ENCODE results near the gene THBD. TPM values are rescaled to one million over a fixed set of nuclear protein-coding genes. Genes with fewer than 3 reads are reported as not detected.

The THBD gene
- total RNA-seq, 5 donors from 2014 or later (not counting 1 experiment from before 2014, with no cell fraction given), result 0.07 to 0.23 (median 0.16) TPM

- Histone ChIP-seq H3K4me3 (ENCODE audit: control insufficient read depth in 1 of 2, extremely low read depth in 1 of 2, low read length in 1 of 2) (no peak overlapping the region), H3K27me3 (replicated peaks in 1 of 2; ENCODE audit: control insufficient read depth in 2 of 2, extremely low read depth in 1 of 2, insufficient read depth in 2 of 2, low read length in 1 of 2) (peaks cover 0 to 11% of the 10 kb centered on the region in 2 experiments), H3K36me3 (ENCODE audit: control insufficient read depth in 2 of 2, extremely low read depth in 1 of 2, insufficient read depth in 1 of 2, low read length in 1 of 2) (no peaks in the 10 kb centered on the region), H3K9me3 (no peaks in the 10 kb centered on the region), H3K27ac (ENCODE audit: low read length) (no peak overlapping the region), H3K4me1 (ENCODE audit: control insufficient read depth in 1 of 2, extremely low read depth in 1 of 2, insufficient read depth in 2 of 2, low read length in 2 of 2) (no peaks in the 10 kb centered on the region)
- POLR2A ChIA-PET, result no interaction called here
- WGBS (ENCODE audit: insufficient coverage), result 57% methylated on average over 1 of the region's 2 CpGs
- ATAC-seq (replicated peaks in 1 of 4), result no peak
- Mint-ChIP-seq H3K4me3 (no peak overlapping the region), H3K27me3 (no peaks in the 10 kb centered on the region), H3K27ac (no peak overlapping the region), H3K36me3 (no peaks in the 10 kb centered on the region), H3K9me3 (no peaks in the 10 kb centered on the region), H3K4me1 (no peaks in the 10 kb centered on the region)
- CTCF ChIA-PET, result no interaction called here
- no peak for DNase-seq
These were observed 14.1 kb upstream of the THBD start for GRCh38 chr20:23063581-23063980.

GRCh38 chr20:23063168-23063567 lies 13.7 kb upstream of the THBD start:
- no peak for ATAC-seq (replicated peaks in 1 of 4)
- 70% methylated on average over 2 of the region's 3 CpGs for WGBS (ENCODE audit: insufficient coverage)
- Histone ChIP-seq H3K27ac (ENCODE audit: low read length) (no peak overlapping the region), H3K4me3 (ENCODE audit: control insufficient read depth in 1 of 2, extremely low read depth in 1 of 2, low read length in 1 of 2) (no peak overlapping the region), H3K9me3 (no peaks in the 10 kb centered on the region), H3K36me3 (ENCODE audit: control insufficient read depth in 2 of 2, extremely low read depth in 1 of 2, insufficient read depth in 1 of 2, low read length in 1 of 2) (no peaks in the 10 kb centered on the region), H3K27me3 (replicated peaks in 1 of 2; ENCODE audit: control insufficient read depth in 2 of 2, extremely low read depth in 1 of 2, insufficient read depth in 2 of 2, low read length in 1 of 2) (peaks cover 0 to 11% of the 10 kb centered on the region in 2 experiments), H3K4me1 (ENCODE audit: control insufficient read depth in 1 of 2, extremely low read depth in 1 of 2, insufficient read depth in 2 of 2, low read length in 2 of 2) (no peaks in the 10 kb centered on the region)
- ChIA-PET CTCF (no interaction called here), POLR2A (no interaction called here)
- no peak for DNase-seq
- Mint-ChIP-seq H3K36me3 (no peaks in the 10 kb centered on the region), H3K27me3 (no peaks in the 10 kb centered on the region), H3K4me1 (no peaks in the 10 kb centered on the region), H3K4me3 (no peak overlapping the region), H3K9me3 (no peaks in the 10 kb centered on the region), H3K27ac (no peak overlapping the region)

- Mint-ChIP-seq H3K4me3 (no peak overlapping the region), H3K4me1 (no peaks in the 10 kb centered on the region), H3K9me3 (no peaks in the 10 kb centered on the region), H3K36me3 (no peaks in the 10 kb centered on the region), H3K27ac (no peak overlapping the region), H3K27me3 (peaks cover 0 to 4% of the 10 kb centered on the region in 2 donors)
- Histone ChIP-seq H3K4me1 (ENCODE audit: control insufficient read depth in 1 of 2, extremely low read depth in 1 of 2, insufficient read depth in 2 of 2, low read length in 2 of 2) (no peaks in the 10 kb centered on the region), H3K4me3 (ENCODE audit: control insufficient read depth in 1 of 2, extremely low read depth in 1 of 2, low read length in 1 of 2) (no peak overlapping the region), H3K36me3 (ENCODE audit: control insufficient read depth in 2 of 2, extremely low read depth in 1 of 2, insufficient read depth in 1 of 2, low read length in 1 of 2) (no peaks in the 10 kb centered on the region), H3K27me3 (replicated peaks in 1 of 2; ENCODE audit: control insufficient read depth in 2 of 2, extremely low read depth in 1 of 2, insufficient read depth in 2 of 2, low read length in 1 of 2) (peaks cover 0 to 11% of the 10 kb centered on the region in 2 experiments), H3K9me3 (no peaks in the 10 kb centered on the region), H3K27ac (ENCODE audit: low read length) (no peak overlapping the region)
- CTCF ChIA-PET, result no interaction called here
- ATAC-seq (replicated peaks in 1 of 4), result no peak
- POLR2A ChIA-PET, result no interaction called here
- DNase-seq, result no peak
These were observed 13.2 kb upstream of the THBD start for GRCh38 chr20:23062632-23063031.

GRCh38 chr20:23061734-23062561 lies 12.5 kb upstream of the THBD start:
- ChIA-PET CTCF (no interaction called here), POLR2A (no interaction called here)
- DNase-seq (no peak), ATAC-seq (replicated peaks in 1 of 4) (no peak)
- Histone ChIP-seq H3K36me3 (ENCODE audit: control insufficient read depth in 2 of 2, extremely low read depth in 1 of 2, insufficient read depth in 1 of 2, low read length in 1 of 2) (no peaks in the 10 kb centered on the region), H3K27ac (ENCODE audit: low read length) (no peak overlapping the region), H3K27me3 (replicated peaks in 1 of 2; ENCODE audit: control insufficient read depth in 2 of 2, extremely low read depth in 1 of 2, insufficient read depth in 2 of 2, low read length in 1 of 2) (peaks cover 0 to 11% of the 10 kb centered on the region in 2 experiments), H3K4me1 (ENCODE audit: control insufficient read depth in 1 of 2, extremely low read depth in 1 of 2, insufficient read depth in 2 of 2, low read length in 2 of 2) (no peaks in the 10 kb centered on the region), H3K9me3 (no peaks in the 10 kb centered on the region), H3K4me3 (ENCODE audit: control insufficient read depth in 1 of 2, extremely low read depth in 1 of 2, low read length in 1 of 2) (no peak overlapping the region)
- Mint-ChIP-seq H3K27ac (no peak overlapping the region), H3K4me3 (no peak overlapping the region), H3K9me3 (no peaks in the 10 kb centered on the region), H3K4me1 (no peaks in the 10 kb centered on the region), H3K27me3 (peaks cover 0 to 7% of the 10 kb centered on the region in 2 donors), H3K36me3 (no peaks in the 10 kb centered on the region)
- 57% methylated on average over 6 of the region's 8 CpGs for WGBS (ENCODE audit: insufficient coverage)

- H3K9me3 Mint-ChIP-seq, result peaks cover 0 to 4% (median 0%) of the 10 kb centered on the region in 3 donors
- no peaks in the 10 kb centered on the region for H3K36me3 Mint-ChIP-seq
- peaks cover 0 to 10% of the 10 kb centered on the region in 2 donors for H3K27me3 Mint-ChIP-seq
- no peaks in the 10 kb centered on the region for H3K4me1 Mint-ChIP-seq
- no peak overlapping the region for H3K27ac Mint-ChIP-seq
- 67% methylated on average over 3 of the region's 5 CpGs for WGBS (ENCODE audit: insufficient coverage)
- peaks cover 0 to 11% of the 10 kb centered on the region in 2 experiments for H3K27me3 ChIP-seq (replicated peaks in 1 of 2; ENCODE audit: control insufficient read depth in 2 of 2, extremely low read depth in 1 of 2, insufficient read depth in 2 of 2, low read length in 1 of 2)
- H3K4me3 ChIP-seq (ENCODE audit: control insufficient read depth in 1 of 2, extremely low read depth in 1 of 2, low read length in 1 of 2), result no peak overlapping the region
- CTCF ChIA-PET, result no interaction called here
- no peak overlapping the region for H3K27ac ChIP-seq (ENCODE audit: low read length)
- H3K4me1 ChIP-seq (ENCODE audit: control insufficient read depth in 1 of 2, extremely low read depth in 1 of 2, insufficient read depth in 2 of 2, low read length in 2 of 2), result no peaks in the 10 kb centered on the region
- ATAC-seq (replicated peaks in 1 of 4) (no peak), DNase-seq (no peak)
- H3K9me3 ChIP-seq, result no peaks in the 10 kb centered on the region
- POLR2A ChIA-PET, result no interaction called here
- H3K36me3 ChIP-seq (ENCODE audit: control insufficient read depth in 2 of 2, extremely low read depth in 1 of 2, insufficient read depth in 1 of 2, low read length in 1 of 2), result no peaks in the 10 kb centered on the region
- no peak overlapping the region for H3K4me3 Mint-ChIP-seq
These were observed 11.8 kb upstream of the THBD start for GRCh38 chr20:23061262-23061661.

- H3K4me3 Mint-ChIP-seq, result no peak overlapping the region
- no peak overlapping the region for H3K4me3 ChIP-seq (ENCODE audit: control insufficient read depth in 1 of 2, extremely low read depth in 1 of 2, low read length in 1 of 2)
- peaks cover 0 to 4% (median 0%) of the 10 kb centered on the region in 3 donors for H3K9me3 Mint-ChIP-seq
- DNase-seq (no peak), ATAC-seq (replicated peaks in 1 of 4) (no peak)
- H3K36me3 ChIP-seq (ENCODE audit: control insufficient read depth in 2 of 2, extremely low read depth in 1 of 2, insufficient read depth in 1 of 2, low read length in 1 of 2), result no peaks in the 10 kb centered on the region
- H3K27ac ChIP-seq (ENCODE audit: low read length), result no peak overlapping the region
- ChIA-PET CTCF (no interaction called here), POLR2A (no interaction called here)
- H3K36me3 Mint-ChIP-seq, result no peaks in the 10 kb centered on the region
- no peaks in the 10 kb centered on the region for H3K9me3 ChIP-seq
- no peaks in the 10 kb centered on the region for H3K4me1 Mint-ChIP-seq
- H3K27me3 Mint-ChIP-seq, result peaks cover 0 to 11% of the 10 kb centered on the region in 2 donors
- WGBS (ENCODE audit: insufficient coverage), result 60% methylated on average over 3 of the region's 4 CpGs
- H3K27me3 ChIP-seq (replicated peaks in 1 of 2; ENCODE audit: control insufficient read depth in 2 of 2, extremely low read depth in 1 of 2, insufficient read depth in 2 of 2, low read length in 1 of 2), result peaks cover 0 to 11% of the 10 kb centered on the region in 2 experiments
- H3K4me1 ChIP-seq (ENCODE audit: control insufficient read depth in 1 of 2, extremely low read depth in 1 of 2, insufficient read depth in 2 of 2, low read length in 2 of 2), result no peaks in the 10 kb centered on the region
- H3K27ac Mint-ChIP-seq, result no peak overlapping the region
These were observed 11.2 kb upstream of the THBD start for GRCh38 chr20:23060629-23061028.

Data from T-cell (primary cell).